Fibroblast of gingiva (primary cell): Measurements from ENCODE around the gene CBFA2T3.
"Not testable (repeated sequence)": the region's sequence is repeated elsewhere in the genome, so short reads cannot be mapped to it uniquely, and the experiment has no call there.

Experiments
- DNase-seq: peaks from one replicate; pipeline ENCODE4 v3.0.0-alpha.2; 2011; ENCODE audit warnings: low read depth

Gene CBFA2T3

DNA sequence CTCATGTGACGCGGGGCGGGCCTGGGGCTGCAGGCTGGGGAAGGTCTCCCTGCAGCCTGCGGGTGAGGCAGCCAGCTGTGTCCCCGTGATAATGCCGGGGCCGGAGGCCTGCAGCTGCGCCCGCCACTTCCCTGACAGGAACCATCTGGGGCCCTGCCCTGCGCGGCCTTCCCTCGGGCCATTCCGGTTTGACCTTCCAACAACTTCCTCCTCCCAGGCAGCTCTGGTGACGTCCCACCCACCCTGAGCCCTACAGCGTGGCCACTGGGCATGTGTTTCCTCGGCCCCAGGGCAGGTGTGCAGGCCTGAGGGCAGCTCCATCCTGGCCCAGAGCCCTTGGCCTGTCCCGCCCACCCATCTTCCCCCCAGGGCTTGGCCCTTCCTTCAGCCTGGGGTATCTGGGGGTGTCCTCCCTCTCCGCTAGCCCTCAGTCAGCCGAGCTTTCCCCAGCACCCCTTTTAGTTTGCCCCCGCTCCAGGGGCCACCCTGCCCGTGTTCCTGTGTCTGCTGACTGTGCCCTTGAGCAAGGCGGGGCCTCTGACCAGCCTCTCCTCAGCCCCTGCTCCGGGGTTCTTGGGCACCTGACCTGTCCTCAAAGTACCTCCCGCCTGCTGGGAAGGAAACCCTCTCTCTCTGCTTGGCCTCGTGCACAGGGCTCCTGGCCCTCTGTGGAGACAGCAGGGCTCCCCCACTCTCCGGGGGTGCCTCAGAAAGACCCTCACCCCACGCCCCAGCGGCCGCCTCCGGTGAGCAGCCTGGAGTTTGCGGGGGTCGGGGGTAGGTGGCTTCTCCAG is at the start of gene CBFA2T3:
Gene CBFA2T3, minus strand, starts transcription at position 190 of the 794 bp plus-strand sequence. CDS start 400 bp downstream, outside the sequence.
- DNase-seq: no peak

DNA sequence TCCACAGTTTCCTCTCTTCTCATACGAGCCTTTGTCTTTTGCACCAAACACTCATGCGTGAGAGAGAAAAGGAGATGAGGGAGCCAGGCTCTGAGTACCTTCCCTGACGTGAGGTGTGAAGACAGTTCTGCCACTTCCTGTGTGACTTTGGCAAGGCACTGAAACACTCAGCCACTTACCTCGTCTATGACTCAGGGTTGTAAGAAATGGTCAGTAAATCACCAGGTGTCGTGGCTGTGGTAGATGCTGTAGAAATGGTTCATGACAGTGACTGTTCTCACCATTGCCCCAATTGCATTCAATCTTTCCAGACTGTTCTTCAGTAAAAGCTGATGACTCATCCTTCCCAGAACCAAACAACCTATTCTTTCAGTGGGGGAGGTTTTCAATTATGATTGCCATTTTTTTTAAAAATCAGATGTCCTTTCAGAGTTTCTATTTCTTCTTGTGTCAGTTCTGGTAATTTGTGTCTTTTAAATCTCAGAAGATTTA is 49.2 kb upstream of the CBFA2T3 start:
- DNase-seq: no peak

DNA sequence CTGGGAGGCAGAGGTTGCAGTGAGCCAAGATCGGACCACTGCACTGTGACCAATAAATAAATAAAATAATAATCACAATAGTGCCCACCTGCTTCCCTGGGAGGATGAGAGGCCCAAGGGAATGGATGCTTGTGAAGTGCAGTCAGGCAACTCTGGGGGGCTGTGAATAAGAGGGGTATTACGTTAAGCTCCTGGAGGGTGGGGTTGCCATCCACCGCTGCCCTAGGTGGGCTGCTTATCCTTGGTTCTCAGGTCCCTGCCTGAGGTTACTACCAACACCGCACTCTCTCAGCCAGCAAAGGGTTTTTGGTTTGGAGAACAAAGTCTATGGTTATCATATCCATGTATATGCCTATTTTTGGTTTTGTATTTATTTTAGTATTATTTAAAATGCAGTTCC is 48.6 kb upstream of the CBFA2T3 start:
- no peak for DNase-seq

DNA sequence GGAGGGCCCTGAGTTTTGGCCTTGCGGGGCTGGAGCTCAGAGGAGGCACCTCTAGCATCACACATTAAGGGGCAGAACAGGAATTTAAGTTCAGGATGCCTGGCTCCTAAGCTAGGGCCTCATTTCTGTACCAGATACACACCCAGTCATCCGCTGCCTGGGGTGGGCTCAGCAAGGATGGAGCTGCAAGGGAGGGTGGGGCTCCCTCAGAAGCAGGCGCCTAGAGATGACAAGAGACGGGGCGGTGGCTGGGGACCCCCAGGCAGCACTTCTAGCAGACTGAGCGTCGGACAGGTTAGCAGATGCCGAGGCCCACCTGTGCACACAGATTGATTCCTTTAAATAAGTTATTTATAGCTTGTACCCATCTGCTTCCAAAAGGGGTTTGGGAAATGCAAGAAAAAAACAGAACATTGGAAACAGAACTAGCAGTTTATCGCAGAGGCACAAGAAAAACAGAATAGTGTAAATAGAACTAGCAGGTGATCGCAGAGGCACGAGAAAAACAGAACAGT is 47.6 kb upstream of the CBFA2T3 start:
- DNase-seq: no peak

DNA sequence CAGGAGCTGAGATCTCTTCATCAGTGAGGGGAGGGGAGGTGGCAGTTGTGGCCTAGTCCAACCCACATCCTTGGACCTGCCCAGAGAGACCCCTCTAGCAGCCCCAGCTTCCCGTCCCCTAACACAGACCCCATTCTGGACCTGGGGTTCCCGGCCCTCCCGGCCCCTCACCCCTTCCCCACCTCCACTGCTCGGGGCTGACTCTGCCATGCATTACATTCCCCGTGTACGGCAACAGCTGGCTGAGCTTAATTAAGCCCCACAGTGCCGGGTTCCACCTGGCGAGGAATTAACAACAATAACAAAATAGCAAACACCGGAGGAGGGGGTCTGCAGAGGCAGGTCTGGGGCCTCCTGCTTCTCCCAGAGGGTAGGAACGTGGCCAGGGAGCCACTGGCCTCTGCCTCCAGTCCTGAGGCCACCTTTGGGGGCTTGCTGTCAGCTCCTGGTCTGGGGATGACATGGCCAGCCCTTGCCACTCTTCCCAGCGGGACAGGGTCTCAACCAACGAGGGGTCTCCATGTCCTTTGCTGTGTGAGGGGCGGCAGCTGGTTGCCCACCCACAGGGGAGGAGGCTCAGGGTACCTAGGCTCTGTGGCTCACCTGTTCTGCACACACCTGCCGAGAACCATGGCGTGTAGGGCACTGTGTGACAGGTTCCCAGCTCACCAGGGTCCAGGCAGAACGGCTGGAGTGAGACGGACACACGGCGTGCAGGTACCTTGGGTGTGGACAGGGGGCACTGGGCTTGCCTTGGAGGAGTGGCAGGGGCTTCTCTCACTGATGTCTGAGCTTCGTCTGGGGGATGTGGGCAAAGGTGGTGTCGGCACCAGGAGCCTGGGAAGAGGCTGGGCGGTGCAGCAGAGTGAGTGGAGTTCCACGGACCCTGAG is 46.9 kb upstream of the CBFA2T3 start:
- no peak for DNase-seq

DNA sequence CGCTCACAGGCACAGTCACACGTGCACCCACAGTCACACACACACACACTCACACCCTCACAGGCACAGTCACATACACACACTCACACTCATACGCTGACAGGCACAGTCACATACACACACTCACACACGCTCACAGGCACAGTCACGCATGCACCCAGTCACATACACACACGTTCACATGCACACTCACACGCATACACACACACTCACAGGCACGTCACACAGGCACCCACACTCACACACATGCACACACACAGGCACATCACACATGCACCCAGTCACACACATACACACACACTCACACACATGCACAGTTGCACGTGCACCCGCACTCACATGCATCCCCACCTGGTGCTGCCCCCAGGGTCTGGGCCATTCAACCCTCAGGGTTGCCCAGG is 46.1 kb upstream of the CBFA2T3 start:
- no peak for DNase-seq

DNA sequence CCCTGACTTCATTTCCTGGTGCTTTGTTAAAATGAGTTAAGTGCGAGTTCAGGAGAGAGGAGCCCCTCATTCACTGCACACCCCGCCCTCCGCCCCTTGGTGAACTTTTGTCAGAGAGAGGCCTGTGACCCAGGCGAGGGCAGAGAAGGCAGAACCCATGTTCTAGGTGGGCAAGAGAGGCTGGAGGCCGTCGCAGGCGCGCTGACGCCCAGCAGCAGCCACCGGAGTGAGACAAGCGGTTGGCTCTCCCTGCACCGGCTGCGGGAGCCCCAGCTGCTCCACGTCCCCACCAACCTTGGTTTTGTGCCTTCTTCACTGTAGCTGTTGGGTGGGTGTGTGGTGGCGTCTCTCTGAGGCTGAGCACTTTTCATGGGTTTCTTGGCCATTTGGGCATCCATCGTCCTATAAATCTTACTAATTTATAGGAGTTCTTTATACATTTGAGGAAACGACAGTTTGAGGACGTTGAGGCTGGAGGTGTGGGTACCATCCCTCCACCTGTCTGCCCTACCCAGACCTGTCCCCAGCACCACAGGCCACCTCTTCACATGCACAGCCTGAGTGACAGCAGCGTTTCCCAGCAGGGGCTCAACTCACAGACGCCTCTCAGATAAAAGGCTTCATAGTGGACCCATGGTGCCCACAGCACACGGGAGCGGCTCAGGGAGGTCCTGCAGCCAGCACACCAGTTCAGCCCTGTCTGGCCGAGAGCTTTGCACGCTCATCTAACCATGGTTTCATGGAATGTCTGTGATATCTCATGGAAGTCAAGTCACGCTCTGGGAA is 45.2 kb upstream of the CBFA2T3 start:
- DNase-seq: no peak

DNA sequence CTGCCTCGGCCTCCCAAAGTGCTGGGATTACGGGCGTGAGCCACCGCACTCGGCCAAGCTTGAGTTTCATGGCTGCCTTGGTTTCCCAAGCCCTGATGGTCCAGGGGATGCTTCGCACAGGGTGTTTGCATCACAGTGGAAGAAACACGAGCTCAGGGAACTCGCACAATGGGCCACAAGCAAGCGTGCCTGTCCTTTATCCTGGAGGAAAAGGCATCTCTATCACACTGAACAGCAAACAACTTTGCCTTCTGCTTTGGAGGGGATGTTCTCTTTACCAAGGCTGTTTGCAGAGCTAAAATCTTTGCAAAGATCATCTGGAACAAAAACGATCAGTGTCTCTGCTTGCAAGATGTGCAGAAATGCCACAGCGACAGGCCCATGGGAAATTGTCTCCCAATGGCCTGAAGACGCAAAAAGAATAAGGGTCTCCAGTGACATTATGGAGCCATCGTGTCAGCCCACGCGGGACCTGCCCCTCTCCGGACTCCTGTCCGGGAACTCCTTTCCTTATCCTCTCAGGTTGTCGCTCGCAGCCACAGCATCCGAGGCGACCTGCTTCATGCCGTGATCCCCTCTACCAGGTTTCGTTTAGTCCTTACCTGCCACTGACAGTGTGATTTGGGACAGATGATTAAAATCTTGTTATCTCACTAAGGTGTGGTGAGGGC is 44.1 kb upstream of the CBFA2T3 start:
- no peak for DNase-seq

DNA sequence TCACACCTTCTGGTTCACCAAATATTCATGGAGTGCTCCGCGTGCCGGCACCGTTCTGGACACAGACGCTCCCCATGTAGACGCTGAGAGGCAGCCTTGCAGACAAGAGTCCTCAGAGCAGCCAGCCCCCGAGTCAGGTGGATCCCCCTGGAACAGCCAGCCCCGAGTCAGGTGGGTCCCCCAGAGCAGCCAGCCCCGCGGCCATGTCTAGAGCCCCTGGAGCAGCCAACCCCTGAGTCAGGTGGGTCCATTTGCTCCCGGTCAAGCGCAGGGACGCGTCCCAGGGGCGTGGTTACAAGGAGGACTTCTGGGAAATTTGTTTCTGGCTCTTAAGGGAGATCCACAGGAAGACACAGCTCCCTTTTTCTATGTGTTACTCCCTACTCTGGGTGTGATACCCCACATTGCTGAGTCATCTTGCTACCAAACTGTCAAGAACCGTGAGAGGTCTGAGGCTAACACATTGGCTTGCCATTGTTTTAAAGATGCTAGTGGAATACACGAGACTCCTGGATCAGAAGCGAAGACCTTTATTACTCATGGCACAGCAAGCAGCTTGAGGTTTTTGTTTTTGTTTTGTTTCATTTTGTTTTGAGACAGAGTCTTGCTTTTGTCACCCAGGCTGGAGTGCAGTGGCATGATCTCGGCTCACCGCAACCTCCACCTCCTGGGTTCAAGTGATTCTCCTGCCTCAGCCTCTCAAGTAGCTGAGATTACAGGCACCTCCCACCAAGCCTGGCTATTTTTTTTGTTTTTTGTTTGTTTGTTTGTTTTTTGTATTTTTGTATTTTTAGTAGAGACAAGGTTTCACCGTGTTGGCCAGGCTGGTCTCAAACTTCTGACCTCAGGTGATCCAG is 43.3 kb upstream of the CBFA2T3 start:
- DNase-seq: no peak

DNA sequence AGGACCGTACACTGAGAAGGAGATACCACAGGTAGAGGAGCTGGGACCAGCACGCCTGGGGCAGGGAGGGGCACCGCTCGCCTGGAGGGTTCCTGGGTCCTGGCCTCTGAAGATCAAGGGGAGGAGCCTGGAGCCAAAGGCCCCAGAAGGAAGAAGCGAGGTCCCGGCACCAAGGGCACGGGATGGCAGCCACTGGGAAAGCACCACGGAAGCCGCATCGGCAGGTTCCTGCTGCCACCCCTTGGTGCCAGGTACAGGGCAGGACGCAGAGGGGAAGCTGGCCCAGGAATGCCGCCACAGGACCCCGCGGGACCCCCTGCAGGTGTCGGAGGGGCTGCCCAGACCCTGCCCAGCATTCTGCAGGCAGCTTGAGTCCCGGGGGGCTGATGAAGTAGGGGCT is 42.5 kb upstream of the CBFA2T3 start:
- DNase-seq: no peak

DNA sequence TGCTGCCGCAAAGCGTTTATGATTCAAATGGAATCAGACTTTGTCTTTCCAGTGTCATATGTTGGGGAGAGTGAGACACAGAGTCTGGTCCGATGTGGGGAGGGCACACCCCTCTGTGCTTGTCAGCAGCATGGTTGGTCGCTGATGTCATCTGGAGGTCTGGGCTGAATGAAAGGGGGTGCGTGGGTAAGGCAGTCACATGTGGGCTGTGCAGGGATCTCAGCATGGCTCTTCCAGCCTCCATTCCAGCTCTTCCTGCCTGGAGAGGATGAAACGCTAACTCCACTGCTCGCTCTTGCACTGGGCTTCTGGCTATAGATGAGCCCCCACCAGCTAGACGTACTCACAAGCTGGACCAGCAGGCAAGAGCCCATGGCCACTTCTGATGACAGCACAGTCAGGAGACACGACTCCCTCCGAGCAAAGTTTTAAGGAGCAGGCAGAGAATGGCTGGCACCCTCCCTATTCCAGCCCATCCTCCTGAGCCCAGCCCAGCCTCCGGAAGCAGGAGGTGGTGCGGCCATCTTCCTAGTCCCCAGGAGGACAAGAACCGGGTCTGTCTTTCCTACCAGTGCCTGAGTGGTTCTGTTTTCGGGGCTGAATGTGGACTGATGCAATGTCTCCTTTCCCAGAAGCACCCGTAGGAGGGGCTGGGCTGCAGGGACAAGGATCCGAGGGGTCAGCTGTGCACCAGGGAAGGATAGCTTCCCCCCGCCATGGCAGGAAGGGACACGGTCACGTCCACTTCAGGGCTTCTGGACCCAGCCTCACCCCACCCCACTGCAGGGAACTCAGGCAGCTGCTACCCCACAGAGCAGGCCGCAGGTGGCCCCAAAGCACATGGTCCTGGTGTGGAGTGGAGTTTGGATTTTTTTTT is 41.5 kb upstream of the CBFA2T3 start:
- DNase-seq: no peak

DNA sequence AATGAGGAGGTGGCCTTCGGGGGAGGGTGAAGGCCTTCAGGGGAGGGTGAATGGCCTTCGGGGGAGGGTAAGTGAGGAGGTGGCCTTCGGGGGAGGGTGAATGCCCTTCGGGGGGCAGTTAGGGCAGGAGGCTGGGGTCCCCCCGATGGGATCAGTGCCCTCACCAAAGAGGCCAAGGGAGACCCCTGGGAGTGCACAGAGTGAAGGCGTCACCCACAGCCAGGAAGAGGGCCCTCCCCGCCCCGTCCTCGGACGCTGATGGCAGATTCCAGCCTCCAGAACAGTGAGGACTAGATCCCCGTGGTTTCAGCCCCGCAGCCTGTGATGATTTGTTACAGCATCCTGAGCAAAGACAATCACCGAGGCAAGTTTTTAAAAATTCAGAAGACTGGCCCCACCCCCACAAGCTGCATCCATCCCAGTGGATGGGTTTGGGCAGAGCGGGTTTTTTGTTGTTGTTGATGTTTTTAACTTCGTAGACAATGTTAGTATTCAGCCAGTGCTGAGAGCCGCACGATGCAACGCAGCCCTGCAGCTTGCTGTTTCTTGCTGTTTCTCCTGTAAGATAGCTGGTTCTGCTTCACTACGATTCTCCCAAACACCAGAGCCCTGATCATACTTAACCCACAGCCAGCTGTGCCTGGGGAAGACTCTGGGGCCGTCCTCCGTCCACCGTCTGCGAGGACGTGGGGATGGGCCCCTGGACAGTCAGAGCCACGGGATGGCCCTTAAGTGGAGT is 40.7 kb upstream of the CBFA2T3 start:
- no peak for DNase-seq

DNA sequence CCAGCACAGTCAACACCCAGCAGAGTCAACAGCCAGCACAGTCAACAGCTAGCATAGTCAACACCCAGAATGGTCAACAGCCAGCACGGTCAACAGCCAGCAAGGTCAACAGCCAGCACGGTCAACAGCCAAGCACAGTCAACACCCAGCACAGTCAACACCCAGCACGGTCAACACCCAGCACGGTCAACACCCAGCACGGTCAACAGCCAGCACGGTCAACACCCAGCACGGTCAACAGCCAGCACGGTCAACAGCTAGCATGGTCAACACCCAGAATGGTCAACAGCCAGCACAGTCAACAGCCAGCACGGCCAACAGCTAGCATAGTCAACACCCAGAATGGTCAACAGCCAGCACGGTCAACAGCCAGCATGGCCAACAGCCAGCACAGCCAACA is 39.6 kb upstream of the CBFA2T3 start:
- not testable (repeated sequence) for DNase-seq

DNA sequence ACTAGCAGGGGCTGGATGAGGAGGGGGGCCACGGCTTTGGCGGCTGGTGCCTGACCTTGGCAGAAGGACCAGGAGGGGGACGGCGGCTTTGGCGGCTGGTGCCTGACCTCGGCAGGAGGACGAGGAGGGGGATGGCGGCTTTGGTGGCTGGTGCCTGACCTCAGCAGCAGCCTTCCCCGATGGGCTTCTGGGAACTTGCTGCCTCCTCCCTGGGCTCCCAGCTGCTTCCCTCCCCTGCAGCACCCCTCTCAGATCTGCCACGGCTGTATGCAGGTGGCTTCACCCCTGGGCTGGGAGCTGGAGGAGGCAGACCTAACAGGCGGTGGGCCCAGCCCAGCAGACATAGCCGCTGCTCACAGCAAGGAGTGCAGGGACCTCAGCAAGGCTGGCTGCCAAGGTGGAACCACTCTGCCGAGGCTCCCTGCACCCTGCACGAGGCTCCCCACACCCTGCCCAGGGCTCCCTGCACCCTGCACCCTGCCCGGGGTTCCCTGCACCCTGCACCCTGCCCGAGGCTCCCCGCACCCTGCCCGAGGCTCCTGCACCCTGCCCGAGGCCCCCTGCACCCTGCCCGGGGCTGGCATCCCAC is 38.4 kb upstream of the CBFA2T3 start:
- no peak for DNase-seq

DNA sequence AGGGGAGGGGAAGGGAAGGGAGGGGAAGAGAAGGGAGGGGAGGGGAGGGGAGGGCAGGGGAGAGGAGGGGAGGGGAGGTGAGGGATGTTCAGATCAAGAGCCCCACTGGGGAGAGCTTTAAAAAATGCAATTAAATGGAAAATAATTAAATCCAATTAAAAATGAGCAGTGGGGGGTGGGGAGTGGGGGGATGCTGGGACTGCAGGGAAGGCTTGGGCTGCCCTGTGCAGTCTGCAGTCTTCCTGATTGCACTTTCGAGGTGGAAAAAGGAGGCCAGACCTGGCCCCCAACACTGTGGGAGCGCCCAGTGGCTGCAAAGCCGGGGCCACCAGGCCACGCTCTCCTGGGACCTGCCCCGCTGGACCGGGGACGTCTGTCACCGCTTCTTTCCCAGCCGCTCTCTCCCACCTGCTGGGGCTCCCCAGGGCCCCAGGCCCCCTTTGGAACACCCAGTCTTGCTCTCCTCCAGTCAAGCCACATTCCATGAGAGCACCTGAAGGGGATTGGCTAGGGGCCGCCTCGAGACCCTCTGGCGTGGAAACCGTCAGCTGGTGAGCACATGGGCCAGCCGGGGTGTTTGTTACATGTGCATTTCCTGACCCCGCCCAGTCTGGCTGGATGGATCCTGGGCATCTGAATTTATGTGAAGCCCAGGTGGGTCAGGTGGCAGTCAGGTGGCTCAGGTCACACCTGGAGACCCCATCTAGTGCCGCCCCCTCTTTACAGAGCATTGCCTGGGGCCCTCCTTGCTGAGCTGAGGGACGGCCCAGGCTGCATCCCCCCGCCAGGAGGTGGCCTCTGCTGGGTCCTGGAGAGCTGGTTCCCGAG is 37.6 kb upstream of the CBFA2T3 start:
- no peak for DNase-seq

DNA sequence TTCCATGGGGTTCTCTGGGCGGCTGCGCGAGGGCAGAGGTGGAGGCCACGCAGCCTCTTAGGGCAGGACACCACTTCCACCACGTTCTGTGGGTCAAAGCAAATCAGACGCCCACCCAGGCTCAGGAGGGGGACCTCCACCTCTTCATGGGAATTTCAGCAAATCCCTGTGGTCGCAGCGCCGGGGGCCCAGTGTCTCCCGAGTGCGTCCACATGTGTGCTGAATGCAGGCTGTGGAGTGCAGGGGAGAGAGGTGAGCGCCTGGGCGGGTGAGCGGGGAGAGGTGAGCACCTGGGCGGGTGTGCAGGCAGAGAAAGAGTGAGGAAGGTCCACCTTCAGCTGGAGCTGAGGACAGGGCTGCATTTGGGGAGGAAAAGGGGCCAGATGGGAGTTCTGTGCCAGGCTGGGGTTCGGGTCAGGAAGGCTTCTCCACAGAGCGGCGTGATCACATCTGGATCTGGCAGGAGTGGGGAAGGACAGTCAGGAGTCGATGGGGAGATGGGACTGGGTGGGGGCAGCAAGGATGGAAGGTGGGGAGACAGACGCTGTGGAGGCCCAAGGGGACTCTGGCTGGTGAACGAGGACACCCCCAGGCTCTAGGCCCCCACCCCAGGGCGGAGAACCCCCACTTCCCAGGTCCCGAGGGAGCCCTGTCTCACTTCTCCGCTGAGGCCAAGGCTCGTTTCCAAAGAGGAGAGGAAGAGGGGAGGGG is 36.8 kb upstream of the CBFA2T3 start:
- no peak for DNase-seq

DNA sequence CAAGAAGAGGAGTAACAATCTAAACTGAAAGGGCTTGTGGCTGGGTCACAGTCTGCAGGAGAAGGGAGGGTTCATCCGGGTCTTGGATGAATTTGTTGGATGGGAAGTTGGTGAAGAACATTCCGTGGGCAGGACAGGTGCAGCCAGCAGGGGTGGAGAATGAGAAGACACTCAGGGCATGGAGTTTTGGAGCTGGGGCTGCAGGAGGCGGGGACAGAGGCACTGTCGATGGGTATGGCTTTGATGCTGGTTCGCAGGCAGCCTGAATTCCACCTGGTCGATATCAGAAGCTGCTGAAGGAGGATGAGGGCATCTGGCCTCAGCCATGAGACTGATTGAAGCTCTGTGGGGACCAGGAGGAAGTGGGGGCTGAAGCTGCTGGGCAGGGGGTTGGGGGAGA is 36.1 kb upstream of the CBFA2T3 start:
- no peak for DNase-seq
